SIG-M5 treated with dmso at 0.1 percent for 504 hours (cell line): Measurements from ENCODE around the gene ERV3-1.
"Not testable (repeated sequence)": the region's sequence is repeated elsewhere in the genome, so short reads cannot be mapped to it uniquely, and the experiment has no call there.

Experiments
- DNase-seq: peaks from one replicate; lab custom pipeline; 2025; ENCODE audit not compliant: unreplicated experiment; lab: John Stamatoyannopoulos, UW

ERV3-1 gene

DNA sequence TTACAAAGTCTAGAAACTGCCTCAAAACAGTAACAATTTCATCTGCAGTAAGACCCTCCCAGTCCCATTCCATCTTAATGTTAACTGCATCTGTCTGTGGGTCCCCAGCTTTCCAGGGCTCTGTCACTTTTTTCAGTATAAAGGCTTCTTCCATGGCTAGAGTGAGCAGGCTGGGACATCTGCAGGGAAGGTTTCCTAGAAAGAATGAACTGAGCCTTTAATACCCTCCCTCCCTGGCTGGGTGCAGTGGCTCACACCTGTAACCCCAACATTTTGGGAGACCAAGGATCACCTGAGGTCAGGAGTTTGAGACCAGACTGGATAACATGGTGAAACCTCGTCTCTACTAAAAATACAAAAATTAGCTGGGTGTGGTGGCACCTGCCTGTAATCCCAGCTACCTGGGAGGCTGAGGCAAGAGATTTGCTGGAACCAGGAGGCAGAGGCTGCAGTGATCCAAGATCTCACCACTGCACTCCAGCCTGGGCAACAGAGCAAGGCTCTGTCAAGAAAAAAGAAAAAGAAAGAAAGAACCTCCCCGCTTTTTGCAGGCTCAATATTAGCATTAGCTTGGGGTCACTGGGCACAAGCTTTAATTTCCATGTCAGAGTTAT is 3.4 kb downstream of the ERV3-1 start:
- DNase-seq: no peak

DNA sequence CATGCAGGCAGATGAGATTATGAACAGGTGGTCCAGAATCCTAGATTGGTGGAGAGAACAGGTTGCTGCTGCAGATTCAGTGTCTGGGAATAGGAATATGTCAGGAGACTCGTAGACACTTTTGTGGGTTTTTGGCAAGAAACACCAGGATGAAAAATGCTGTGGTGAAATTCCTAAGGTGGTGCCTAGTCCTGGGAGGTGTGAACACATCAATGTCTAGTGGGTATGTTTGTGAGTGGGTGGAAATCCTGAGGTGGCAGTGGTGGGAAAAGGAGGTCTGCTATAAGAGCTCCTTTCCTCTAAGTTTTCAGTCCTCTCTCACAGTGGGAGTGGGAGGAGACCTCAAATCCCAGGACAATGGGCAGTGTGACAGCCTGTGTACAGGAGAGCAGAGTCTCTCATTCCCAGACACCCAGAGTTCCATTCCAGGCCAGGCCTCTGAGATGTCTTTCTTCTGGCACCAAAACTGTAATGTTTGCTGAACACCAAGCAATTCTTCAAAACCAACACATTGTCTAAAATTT is 5.1 kb downstream of the ERV3-1 start:
- no peak for DNase-seq

DNA sequence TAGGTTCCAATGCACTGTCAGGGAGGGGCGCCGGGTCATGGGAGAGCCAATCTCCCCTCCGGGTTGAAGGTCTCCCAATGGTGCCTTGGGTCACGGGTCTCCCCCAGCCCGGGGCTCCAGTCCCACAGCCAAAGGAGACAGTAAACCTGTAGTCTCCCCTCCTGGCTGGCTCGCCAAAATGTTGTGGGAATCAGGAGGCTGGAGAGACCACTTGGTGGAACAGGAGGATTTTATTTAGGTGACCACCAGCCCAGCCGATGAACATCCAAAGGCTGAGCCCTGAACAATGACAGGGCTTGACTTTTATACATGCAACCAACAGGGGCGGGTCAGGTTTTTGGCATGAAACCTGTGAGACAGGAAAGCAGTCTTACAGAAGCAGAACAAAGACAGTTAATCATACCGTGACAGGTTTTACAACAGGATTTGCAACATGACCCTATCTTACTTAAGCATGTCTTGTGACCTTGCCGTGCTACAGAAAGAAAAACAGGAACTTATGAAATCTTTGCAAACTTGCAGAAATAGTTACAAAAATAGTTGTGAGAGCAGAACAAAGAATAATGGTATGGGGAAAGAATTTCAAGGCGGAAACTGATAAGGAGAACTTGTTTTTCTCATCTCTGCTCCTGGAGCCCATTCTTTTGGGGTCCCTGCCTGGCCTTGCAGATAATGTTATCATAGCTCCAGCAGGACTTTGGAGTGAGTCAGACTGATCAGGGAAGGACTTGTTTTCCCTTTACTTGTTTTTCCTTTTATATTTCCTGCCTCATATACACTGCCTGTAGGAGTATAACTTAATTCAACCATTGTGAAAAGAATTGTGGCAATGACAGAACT is 7.1 kb downstream of the ERV3-1 start:
- DNase-seq: peak; percentile 91

DNA sequence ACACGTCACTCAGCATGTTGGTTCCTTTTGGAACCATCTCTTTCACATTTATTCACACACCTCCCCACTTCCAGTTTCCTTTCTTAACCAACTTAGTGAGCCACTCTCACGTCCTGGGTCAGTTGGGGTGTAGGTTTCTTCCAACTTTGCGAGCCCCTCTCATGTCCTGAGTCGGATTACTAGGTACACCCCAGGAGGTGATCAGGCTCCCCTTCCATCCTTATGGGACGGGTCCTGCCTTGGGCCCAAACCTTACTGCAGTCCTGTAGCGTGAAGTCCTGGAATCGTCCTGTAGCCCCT is 7.7 kb downstream of the ERV3-1 start:
- no peak for DNase-seq

DNA sequence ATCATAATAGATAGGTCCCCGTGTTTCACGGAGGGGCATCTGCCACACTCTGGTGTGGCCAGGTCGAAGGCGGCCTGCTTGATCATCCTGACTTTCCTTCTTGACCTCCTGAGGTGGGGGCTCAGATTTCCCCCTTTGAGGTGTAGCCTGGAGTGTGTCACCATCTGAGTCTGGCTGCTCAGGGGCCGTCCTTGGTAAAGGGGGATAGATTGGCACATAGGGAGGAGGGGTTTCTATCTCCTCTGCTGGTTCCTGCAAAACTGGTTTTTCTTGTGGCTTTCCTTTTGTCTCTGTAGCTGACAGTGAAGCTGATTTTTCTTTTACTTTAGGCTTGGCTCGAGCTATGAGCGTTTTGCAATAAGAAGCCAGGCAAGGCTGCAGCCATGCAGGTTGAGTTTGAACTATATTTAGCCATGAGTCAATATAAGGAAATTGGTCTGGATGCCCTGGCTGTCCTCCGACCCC is 8.5 kb downstream of the ERV3-1 start:
- peak; percentile 34 for DNase-seq

DNA sequence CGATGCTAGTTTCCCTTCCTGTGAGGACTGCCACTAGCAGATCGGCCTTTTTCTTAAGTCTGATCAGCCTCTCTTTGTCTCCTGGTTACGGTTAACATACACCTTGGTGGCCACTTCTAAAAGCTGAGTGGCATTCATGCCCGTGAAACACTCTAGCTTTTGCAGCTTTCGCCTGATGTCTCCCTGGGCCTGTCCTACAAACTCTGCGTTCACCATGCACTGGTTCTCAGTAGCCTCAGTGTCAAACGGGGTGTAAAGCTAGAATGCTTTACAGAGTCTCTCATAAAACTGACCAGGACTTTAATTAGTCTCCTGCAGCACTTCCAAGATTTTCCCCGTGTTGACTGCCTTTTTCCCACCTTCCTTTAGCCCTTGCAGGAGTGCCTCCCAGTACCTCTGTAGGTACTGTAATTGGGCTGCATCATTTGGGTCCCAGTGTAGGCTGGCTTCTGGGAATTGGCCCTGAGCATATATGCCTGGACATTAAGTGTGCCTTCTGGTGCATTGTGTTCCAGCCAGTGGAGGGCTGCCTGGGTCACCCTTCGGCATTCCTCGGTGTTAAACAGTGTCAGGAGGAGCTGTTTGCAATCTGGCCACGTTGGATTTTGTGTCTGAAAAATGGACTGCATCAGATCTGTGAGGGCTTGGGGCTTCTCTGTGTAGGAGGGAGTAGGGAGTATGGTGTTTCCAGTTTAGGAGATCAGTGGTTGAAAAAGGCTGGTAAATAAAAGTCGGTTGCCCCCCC is 9.2 kb downstream of the ERV3-1 start:
- no peak for DNase-seq

DNA sequence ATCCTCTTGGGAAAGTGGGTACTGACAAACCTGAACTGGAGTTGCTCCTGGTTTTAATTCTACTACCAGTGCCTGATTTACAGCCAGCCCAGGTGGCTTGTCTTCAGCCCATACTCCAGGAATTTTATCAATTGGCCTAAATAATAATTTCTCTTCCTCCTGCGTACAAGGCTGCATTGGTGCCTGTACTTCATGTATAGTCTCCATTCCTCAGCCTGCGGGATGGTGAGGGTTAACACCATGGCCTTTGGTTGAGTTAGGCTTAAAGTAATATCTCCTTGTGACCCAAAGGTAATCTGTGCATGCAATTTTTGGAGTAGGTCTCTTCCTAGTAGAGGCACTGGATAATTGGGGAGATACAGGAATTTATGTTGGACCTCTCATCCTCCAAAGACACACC is 10.2 kb downstream of the ERV3-1 start:
- DNase-seq: no peak

DNA sequence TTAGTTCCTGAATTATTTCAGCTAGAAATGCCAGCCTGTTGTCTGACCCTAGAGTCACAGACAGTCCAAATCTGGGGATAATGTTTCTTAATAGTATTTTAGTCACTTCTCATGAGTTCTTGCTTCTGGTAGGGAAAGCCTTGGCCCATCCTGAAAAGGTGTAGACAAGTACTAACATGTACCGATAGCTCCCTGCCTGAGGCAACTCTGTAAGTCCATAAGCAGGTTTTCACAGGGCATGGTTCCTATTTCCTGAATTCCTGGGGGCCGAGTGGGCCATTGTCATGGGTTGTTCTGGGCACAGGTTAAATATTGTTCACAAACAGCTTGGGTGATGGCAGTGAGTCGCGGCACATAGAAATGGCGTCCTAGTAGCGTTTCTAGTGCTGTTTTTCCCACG is 12.6 kb downstream of the ERV3-1 start:
- DNase-seq: no peak

DNA sequence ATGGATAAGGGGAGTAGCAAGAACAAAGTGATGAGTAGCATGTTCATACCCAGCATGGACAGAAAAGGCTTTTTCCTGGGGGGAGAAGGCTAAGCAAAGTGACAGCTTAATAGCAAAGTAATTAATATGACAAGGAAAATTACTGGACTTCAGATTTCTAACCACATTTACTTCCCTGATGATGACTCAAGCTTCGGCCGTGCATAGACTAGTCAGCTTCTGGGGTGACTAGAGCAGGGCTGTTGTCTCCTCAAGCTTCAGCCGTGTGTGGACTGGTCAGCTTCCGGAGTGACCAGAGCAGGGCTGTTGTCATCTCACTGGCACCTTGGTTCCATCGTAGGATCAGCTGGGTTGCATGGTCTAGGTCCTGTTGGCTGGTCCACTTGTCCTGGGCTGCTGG is 13.5 kb downstream of the ERV3-1 start:
- DNase-seq: no peak

DNA sequence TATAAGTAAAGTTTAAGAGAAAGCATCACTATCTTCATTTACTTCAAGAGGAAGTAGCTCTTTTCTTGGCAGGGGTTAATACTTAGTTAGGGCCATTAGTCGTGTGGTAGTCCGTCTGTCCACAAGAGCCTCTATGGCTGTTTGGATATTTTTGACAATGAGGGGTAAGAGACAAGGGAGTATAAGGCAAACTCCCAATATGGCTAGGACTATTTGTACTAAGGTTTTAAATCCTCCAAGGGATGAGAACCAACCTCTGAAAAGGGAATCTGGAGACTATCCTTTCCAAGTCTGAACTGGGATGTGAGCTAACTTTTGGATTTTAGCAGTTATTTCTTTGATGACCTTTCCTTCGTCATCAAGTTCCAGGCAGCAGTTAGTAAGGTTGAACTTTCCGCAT is 15.6 kb downstream of the ERV3-1 start, which contains the start of gene ZNF117:
TSS of gene ZNF117 (minus strand) at position 101 of the 400 bp plus-strand sequence.
- no peak for DNase-seq

DNA sequence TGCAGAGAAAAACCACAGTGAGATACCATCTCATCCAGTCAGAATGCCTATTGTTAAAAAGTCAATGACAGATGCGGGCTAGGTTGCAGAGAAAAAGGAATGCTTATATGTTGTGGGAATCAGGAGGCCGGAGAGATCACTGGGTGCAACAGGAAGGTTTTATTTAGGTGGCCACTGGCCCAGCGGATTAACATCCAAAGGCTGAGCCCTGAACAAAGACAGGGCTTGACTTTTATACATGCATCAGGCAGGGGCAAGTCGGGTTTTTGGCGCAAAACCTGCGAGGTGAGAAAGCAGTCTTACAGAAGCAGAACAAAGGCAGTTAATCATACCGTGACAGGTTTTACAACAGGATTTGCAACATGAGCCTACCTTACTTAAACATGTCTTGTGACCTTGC is 16.3 kb downstream of the ERV3-1 start:
- DNase-seq: no peak

DNA sequence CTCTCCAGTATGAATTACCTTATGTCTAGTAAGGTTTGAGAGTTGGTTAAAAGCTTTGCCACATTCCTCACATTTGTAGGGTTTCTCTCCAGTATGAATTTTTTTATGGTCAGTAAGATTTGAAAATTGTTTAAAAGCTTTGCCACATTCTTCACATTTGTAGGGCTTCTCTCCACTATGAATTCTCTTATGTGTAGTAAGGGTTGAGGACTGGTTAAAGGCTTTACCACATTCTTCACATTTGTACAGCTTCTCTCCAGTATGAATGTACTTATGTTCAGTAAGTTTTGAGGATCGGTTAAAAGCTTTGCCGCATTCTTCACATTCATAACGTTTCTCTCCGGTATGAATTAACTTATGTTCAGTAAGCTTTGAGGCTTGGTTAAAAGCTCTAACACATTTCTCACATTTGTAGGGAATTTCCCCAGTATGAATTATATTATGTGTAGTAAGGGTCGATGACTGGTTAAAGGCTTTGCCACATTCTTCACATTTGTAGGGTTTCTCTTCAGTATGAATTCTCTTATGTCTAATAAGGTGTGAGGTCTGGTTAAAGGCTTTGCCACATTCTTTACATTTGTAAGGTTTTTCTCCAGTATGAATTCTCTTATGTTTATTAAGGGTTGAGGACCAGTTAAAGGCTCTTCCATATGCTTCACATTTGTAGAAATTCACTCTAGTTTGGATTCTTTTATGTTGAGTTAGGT is 27.8 kb downstream of the ERV3-1 start:
- no peak for DNase-seq

DNA sequence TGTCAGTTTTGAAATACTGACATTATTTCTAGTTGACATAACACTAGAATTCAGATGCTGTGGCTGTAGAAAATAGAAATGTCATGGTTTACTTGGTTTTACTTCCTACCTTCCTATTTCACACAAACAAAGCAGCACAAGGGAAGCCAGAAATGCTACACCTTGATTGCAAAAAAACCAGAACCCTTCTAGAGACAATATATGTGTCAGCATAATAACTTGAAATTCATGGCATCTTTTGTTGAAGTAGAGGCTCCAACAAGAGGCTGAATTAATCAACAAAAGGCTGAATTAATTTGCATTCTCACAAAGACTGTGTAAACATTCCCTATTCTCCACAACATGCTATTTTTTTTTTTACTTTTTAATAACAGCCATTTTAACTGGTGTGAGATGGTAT is 40.9 kb downstream of the ERV3-1 start:
- DNase-seq: no peak

DNA sequence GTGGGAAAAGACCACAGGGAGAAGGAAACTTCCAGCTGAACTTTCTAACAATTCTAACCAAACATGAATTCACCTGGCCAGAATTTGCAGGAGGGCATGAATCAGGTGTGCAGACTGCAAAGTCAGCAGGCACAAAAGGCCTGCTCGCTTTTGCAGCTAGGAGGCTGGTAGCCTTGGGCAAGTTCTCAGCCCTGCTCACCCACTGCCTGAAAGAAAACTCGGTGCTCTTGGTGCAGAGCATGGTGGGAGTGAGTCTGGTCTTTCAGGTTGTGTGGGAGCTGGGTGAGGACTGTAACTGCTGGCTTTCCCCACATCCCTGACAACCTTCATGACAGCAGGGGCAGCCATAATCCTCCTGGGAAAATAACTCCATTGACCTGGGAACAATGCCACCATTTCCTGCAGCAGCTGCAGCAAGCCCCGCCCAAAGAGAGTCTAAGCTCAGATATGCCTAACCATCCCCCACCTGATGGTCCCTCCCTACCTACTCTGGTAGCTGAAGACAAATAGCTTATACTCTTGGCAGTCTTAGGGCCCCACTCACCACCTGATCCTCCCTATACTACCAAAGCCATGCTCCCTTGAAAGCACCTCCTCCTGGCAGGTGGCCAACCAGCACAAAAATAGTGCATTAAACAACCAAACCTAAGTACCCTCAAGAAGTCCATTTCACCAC is 47.3 kb downstream of the ERV3-1 start:
- DNase-seq: no peak

DNA sequence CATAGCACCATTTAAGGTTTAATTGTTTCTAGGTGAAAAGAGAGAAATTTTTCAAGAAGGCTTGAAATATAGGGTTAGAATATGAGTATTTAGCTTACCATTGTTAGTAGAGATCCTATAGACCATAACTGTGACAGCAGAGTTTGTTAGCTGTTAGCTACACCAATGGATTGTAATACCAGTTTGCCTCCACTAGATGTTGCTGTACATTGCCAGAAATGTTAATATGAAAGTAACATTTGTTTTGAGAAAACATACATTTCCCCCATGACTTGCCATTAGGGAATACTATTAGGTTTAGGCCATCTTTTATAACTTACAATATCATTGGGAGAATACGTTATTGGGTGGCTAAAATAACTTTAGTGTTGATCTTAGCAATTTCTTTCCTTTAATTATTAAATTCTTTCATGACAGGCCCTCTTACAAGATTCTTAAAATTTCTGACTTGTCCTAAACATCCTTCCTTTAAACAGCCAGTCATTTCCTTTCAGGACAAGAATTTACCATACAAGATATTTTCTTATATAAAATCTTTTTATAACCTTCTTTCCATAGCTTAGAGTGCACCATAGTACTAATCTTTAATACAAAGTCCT is 55.1 kb downstream of the ERV3-1 start:
- peak; percentile 45 for DNase-seq

DNA sequence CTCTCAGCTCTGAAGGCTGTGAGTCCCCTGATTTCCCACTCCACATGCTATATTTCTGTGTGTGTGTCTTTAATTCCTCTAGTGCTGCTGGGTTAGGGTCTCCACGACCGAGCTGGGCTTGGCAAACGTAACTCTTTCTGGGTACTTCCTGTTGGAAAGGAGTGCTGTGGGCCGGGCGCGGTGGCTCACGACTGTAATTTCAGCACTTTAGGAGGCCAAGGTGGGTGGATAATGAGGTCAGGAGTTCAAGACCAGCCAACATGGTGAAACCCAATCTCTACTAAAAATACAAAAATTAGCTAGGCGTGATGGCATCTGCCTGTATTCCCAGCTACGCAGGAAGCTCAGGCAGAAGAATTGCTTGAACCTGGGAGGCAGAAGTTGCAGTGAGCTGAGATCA is 55.8 kb downstream of the ERV3-1 start:
- not testable (repeated sequence) for DNase-seq

DNA sequence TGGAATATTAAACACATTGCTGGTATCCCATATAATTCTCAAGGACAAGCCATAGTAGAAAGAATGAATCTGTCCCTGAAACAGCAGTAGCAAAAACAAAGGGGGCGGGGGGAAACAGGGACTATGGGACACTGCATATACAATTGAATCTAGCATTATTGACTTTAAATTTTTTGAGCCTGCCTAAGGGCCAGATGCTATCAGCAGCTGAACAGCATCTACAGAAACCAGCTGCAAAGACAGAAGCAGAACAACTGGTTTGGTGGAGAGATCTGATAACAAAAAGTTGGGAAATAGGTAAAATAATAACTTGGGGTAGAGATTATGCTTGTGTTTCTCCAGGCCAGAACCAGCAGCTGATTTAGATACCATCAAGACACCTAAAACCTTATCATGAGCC is 57.7 kb downstream of the ERV3-1 start:
- DNase-seq: not testable (repeated sequence)

DNA sequence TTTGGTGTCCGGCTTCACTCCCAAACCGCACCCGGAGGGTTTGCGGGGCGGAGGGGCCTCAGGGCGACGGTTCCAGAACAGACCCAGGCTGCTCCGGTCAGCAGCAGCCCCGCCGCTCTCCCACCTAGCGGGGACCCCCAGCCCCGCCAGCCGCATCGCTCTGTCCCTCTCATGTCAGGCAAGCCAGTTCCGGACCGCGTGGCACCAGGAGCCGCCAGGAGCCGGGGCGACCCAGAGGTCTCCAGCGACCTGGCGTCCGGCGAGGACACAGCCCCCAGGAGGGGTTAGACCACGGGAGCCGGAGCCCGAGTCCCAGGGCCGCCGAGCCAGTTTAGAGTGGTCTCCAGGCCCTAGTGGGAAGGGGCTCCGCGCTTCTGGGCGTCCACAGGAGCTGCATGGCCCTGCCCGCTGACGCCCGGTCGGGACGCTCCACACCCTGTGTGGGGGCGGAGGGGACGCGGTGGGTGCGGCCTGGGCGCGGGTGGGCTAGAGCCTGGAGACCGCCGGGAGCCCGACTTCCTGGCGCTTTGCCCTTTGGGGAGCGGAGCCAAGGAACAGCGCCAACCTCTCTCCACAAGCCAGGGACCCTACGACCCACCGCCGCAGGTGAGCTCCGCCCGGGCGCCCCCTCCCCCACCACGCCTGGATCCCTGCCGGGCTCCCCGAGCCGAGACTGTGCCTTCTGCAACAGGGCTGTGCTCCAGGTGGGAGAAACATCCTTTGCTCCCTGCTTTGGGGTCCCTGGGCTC is 59.1 kb downstream of the ERV3-1 start:
- DNase-seq: no peak

DNA sequence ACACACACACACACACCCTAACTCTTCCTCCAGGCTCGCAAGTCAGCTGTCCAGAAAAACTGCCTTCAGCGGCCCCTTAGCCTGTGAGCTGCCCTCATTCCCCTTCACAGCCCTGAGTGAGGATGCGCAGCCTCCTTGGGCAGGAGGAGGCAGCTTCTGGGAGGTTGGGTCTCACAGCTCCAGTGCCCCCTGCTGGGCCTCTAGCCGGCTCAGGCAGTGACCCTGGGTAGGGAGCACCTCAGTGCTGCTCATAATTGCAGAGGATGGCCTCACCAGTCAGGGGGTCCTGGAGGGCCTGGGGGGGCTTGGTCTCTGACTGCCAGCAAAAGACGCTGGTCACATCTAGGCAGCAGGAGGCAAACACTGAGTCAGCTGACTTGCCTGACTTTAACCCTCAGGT is 59.7 kb downstream of the ERV3-1 start:
- no peak for DNase-seq
